A673 (cell line): ENCODE measurements around the gene GMDS.

ENCODE experiments used
- CTCF ChIP-seq: fragments of 300-800, 200-600 bp; sonication (generic); conservative IDR thresholded peaks from 2 replicates; pipeline ENCODE4 v1.5.1; 2017; ENCODE audit warnings: low read depth, mild to moderate bottlenecking, antibody characterized with exemption, low read length, moderate library complexity, mixed read lengths
- EZH2 ChIP-seq: fragments of 200-600 bp; sonication (generic); IDR thresholded peaks from 2 replicates; pipeline ENCODE4 v1.6.1; 2017; ENCODE audit warnings: borderline replicate concordance, low read depth, mild to moderate bottlenecking, mixed read lengths, antibody characterized with exemption, low read length; ENCODE audit not compliant: poor library complexity, severe bottlenecking

GRCh38 chr6:1761477-1761877 is 483.9 kb downstream of the GMDS start:
- TF ChIP-seq CTCF (no peak), EZH2 (no peak)
